Loucy (cell line): ENCODE data around the gene HOXB4.

ENCODE experiments used
- CTCF ChIP-seq: fragments of 200-600 bp; sonication (generic); conservative IDR thresholded peaks from 2 replicates; pipeline ENCODE4 v1.5.1; 2014; ENCODE audit warnings: mild to moderate bottlenecking, antibody characterized with exemption, low read length
- EZH2phosphoT487 ChIP-seq: fragments of 200-600 bp; IDR thresholded peaks from 2 replicates; pipeline ENCODE4 v1.6.1; 2018; ENCODE audit warnings: antibody characterized with exemption, mild to moderate bottlenecking, moderate library complexity, borderline replicate concordance

- no peak for TF ChIP-seq CTCF
- no peak for TF ChIP-seq EZH2phosphoT487
Observed at GRCh38 chr17:48595278-48595999, 17.3 kb upstream of the HOXB4 start.
